LoVo (cell line): ENCODE results near the gene COMMD7.
"Not testable (repeated sequence)": the region's sequence is repeated elsewhere in the genome, so short reads cannot be mapped to it uniquely, and the experiment has no call there.

Source experiments
- DNase-seq: peaks from one replicate; pipeline ENCODE4 v3.0.0-alpha.2; 2016; ENCODE audit warnings: low spot score

COMMD7 gene

GRCh38 chr20:32728435-32728834 is 14.8 kb downstream of the COMMD7 start:
- DNase-seq = not testable (repeated sequence)

- DNase-seq = no peak
These were observed 15.6 kb downstream of the COMMD7 start for GRCh38 chr20:32727683-32728082.

DNA sequence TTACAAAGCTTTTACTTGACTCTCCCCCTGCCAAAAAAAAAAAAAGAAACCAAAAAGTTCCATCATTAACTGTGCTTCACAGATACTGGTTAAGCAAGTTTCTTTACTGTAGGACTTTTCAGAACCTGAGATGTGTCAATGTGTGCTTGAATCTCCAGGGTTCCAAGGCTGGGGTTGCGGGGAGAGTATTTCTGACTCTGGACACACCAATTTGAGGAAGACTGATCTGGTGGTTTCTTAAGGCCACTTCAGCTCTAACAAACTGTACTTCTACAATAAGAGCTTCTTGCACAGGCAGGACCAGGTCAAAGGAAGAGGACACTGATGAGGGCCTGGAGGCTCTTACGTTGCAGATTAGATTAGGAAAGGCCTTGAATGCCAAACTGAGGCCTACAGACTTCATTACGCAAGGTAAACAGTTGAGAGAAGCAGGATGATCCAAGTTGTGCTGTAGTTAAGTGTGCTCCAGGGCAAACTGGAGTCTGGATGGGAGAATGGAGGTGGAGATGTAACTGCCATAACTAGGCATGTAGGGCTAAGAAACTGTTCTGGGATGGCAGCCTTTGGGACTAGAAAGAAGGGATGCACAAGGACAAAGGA is 24.4 kb downstream of the COMMD7 start:
- no peak for DNase-seq

DNA sequence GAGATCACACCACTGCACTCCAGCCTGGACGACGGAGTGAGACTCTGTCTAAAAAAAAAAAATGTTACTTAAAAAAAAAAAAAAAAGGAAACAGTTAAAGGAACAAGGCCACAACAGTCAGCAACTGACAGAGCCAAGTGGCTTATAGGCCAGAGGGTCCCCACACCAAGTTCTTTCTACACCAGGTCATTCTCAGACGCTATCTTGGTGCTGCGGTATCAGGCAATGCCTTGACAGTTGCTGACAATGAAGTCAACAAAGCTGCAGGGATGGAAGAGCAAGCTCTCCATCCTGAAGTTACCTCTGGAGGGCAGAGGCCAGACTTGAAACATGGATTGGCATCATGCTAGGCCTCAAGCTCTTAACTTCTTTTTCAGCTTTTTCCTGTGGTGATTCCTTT is 31.9 kb downstream of the COMMD7 start:
- no peak for DNase-seq

DNA sequence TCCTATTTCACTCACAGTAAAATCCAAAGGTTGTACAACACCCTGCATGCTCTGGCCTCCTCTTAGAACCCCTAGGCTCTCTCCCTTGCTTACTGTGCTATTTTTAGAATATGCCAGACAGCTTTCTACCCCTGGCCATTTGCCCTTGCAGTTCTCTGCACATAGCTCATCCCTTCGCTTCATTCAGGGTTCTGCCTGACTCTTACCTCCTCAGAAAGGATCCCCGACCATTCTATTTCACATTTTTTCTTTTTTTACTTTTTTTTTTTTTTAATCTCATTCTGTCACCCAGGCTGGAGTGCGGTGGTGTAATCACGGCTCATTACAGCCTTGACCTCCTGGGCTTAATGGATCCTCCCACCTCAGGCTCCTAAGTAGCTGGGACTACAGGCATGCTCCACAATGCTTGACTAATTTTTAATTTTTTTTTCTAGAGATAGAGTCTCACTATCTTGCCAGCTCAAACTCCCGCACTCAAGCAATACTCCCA is 33.6 kb downstream of the COMMD7 start:
- no peak for DNase-seq

DNA sequence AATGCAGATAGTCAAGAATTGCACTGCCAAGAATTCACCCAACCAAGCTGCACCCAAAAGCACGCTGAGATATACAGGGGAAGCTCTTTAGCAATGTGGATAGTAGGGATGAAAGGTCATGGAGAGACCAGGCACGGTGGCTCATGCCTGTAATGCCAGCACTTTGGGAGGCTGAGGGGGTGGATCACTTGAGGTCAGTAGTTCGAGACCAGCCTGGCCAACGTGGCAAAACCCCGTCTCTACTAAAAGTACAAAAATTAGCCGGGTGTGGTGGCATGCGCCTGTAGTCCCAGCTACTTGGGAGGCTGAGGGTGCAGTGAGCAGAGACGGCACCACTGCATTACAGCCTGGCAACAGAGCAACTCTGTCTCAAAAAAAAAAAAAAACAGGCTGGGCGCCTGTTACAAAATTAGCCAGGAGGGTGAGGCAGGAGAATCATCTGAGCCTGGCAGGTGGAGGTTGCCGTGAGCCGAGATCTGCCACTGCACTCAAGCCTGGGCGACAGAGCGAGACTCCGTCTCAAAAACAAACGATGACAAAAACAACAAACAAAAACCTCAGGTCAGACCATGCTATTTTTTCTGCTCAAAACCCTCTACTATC is 34.1 kb downstream of the COMMD7 start:
- not testable (repeated sequence) for DNase-seq

GRCh38 chr20:32707691-32708581 is 35.3 kb downstream of the COMMD7 start:
- DNase-seq = no peak

GRCh38 chr20:32706486-32706885 is 36.8 kb downstream of the COMMD7 start:
- no peak for DNase-seq

DNA sequence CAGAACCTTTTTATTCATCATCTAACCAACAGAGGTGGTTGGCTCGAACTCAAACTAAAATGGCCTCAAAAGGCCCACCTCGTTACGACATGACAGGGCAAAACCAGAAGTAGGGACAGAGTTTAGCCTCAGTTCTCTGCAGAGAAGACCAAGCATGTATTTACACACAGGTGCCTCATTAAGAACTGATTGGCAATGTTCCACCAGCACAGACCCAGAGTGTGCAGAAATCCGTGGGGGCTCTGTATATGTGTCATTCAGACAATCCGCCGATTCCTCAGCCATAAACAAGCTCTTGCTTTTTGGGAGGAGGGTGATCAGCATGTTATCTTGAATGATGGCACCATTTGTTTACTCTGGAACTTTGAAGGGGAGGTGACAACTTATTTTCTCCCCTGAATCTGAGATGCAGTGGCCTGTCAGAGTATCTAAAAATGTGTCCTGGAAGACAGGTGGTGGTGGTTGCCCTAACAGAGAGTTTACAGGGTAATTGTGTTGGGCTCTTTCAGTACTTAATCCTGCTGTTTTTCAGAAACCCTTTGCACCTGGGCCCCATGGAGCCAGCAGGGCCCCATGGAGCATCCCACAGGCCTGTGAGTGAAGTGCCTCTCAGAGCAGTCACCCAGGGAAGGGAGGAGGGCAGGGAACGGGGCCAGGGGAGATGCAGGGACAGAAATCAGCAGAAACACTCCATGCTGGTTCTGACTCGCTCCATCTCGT is 40.4 kb downstream of the COMMD7 start:
- DNase-seq = no peak

GRCh38 chr20:32697608-32698007 is 45.7 kb downstream of the COMMD7 start:
- no peak for DNase-seq

- DNase-seq = no peak
These were observed 48.2 kb downstream of the COMMD7 start for GRCh38 chr20:32695089-32695488.

- DNase-seq = not testable (repeated sequence)
These were observed 54.3 kb downstream of the COMMD7 start for GRCh38 chr20:32688966-32689365.

DNA sequence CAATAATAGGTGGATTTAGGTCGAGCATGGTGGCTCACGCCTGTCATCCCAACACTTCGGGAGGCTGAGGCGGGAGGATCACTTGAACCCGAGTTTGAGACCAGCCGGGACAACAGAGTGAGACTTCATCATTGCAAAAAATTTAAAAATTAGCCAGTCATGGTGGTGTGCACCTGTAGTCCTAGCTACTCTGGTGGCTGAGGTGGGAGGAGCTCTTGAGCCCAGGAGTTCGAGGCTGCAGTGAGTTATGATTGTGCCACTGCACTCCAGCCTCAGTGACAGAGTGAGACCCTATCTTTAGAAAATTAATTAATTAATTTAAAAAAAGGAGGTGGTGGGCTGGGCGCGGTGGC is 56.1 kb downstream of the COMMD7 start:
- no peak for DNase-seq

GRCh38 chr20:32686530-32687179 is 56.6 kb downstream of the COMMD7 start:
- no peak for DNase-seq

DNA sequence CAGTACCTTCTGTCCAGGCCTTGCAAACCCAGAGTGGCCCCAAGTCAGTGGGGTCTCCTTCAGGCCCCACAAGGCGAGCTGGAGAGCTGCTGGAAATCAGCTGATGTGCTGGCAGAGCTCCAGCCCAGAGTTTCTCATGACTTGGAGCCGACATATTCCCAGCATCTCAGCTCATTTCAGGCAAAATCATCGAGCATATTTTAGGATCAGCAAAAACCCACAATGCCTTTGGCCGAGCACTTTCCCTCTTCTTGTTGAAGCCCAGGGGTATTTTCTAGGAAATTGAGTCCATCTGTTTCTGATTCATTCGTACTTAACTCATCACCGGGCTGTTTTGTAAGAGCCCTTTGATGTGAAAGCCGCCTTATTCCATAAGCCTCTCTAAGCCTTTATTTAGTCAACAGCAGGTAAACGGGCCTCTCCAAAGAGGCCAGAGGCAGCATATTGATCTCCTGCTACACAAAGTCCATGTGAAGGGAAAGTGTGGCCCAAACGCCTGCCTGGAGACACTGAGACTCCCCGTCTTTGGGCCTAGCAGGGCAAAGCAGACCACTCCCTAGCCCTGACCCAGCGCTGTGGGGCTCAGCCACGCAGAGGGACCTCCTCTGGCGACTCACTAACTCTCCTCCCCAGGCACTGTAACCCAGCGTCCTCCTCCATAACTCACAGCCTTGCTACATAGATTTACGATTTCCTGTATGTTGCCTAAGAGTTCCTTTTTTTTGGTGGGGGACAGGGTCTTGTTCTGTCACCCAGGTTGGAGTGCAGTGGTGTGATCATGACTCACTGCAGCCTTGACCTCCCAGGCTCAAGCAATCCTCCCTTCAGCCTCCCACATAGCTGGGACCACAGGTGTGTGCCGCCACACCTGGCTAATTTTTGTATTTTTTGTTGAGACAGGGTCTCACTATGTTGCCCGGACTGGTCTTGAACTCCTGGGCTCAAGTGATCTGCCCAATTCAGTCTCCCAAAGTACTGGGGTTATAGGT is 57.4 kb downstream of the COMMD7 start:
- no peak for DNase-seq

- no peak for DNase-seq
These were observed 60.7 kb downstream of the COMMD7 start for GRCh38 chr20:32682508-32682987.

- no peak for DNase-seq
These were observed 61.8 kb downstream of the COMMD7 start for GRCh38 chr20:32681175-32682084.

GRCh38 chr20:32680544-32681174 is 62.6 kb downstream of the COMMD7 start:
- DNase-seq = no peak

DNA sequence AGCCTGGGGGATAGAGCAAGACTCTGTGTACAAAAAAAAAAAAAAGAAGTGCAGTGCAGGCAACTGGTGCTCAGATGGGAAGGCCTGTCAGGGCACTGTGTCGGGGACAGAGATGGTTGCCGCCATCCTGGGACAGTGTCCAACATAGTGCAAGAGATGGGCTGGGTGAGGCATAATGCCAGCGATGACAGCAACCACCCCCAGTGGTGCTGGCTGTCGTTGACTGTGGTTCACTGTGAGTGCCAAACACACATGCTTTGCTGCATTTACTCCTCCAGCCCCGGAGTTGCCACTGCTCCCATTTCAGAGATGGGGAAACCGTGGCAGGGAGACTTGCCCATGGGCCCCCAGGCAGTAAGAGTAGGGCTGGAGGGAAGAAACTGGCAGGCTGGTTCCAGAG is 64.3 kb downstream of the COMMD7 start:
- no peak for DNase-seq
